ENCODE measurements around the gene SLC12A8. TPM values are rescaled to one million over a fixed set of nuclear protein-coding genes. Genes with fewer than 3 reads are reported as not detected.

Gene SLC12A8
- total RNA-seq, 1 donor from 2014 or later = not detected

DNA sequence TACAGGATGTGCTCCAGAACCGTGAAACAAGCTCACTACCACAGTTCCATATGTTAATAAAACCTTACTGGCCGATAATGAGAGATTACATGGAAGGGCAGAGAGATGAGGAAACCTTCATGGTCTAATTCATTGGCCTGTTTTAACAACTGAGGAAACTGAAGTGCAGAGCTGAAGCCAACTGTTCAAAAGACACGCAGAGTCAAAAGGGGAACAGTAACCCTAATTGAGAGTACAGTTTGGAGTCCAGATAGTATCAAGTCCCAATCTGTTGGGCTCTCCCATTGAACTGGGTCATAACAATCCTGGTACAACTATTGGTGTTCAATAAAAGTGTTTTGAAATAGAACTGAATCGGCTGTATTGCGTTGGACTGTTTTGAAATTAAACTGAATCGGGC, 69.6 kb downstream of the SLC12A8 start:
- Histone ChIP-seq H3K9me3 (replicated peaks) (no peaks in the 10 kb centered on the region), H3K4me3 (no peak overlapping the region), H3K36me3 (no peaks in the 10 kb centered on the region), H3K27ac (replicated peaks) (peak overlapping the region; percentile 95), H3K4me1 (peaks cover 82% of the 10 kb centered on the region), H3K27me3 (ENCODE audit: low read depth) (no peaks in the 10 kb centered on the region)
- no peak for DNase-seq
- TF ChIP-seq, protein P1, sequence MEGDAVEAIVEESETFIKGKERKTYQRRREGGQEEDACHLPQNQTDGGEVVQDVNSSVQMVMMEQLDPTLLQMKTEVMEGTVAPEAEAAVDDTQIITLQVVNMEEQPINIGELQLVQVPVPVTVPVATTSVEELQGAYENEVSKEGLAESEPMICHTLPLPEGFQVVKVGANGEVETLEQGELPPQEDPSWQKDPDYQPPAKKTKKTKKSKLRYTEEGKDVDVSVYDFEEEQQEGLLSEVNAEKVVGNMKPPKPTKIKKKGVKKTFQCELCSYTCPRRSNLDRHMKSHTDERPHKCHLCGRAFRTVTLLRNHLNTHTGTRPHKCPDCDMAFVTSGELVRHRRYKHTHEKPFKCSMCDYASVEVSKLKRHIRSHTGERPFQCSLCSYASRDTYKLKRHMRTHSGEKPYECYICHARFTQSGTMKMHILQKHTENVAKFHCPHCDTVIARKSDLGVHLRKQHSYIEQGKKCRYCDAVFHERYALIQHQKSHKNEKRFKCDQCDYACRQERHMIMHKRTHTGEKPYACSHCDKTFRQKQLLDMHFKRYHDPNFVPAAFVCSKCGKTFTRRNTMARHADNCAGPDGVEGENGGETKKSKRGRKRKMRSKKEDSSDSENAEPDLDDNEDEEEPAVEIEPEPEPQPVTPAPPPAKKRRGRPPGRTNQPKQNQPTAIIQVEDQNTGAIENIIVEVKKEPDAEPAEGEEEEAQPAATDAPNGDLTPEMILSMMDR (IDR thresholded peaks at IDR 0.05; ENCODE audit: borderline replicate concordance) = no peak
- intact Hi-C loops (cut with micrococcal nuclease) = loop anchor here (10.0 kb wide), 1 partner anchor 78 kb away; no protein-coding TSS in a partner anchor

- Histone ChIP-seq H3K9me3 (replicated peaks) (no peaks in the 10 kb centered on the region), H3K27me3 (ENCODE audit: low read depth) (no peaks in the 10 kb centered on the region), H3K4me1 (peaks cover 77% of the 10 kb centered on the region), H3K27ac (replicated peaks) (peak overlapping the region; percentile 95), H3K4me3 (peak overlapping the region; percentile 61), H3K36me3 (no peaks in the 10 kb centered on the region)
- TF ChIP-seq, protein P1 (IDR thresholded peaks at IDR 0.05; ENCODE audit: borderline replicate concordance) = no peak
- intact Hi-C loops (cut with micrococcal nuclease) = loop anchor here (10.0 kb wide), 1 partner anchor 78 kb away; no protein-coding TSS in a partner anchor
- DNase-seq = no peak
These were observed 70.1 kb downstream of the SLC12A8 start for GRCh38 chr3:125142420-125142778.

DNA sequence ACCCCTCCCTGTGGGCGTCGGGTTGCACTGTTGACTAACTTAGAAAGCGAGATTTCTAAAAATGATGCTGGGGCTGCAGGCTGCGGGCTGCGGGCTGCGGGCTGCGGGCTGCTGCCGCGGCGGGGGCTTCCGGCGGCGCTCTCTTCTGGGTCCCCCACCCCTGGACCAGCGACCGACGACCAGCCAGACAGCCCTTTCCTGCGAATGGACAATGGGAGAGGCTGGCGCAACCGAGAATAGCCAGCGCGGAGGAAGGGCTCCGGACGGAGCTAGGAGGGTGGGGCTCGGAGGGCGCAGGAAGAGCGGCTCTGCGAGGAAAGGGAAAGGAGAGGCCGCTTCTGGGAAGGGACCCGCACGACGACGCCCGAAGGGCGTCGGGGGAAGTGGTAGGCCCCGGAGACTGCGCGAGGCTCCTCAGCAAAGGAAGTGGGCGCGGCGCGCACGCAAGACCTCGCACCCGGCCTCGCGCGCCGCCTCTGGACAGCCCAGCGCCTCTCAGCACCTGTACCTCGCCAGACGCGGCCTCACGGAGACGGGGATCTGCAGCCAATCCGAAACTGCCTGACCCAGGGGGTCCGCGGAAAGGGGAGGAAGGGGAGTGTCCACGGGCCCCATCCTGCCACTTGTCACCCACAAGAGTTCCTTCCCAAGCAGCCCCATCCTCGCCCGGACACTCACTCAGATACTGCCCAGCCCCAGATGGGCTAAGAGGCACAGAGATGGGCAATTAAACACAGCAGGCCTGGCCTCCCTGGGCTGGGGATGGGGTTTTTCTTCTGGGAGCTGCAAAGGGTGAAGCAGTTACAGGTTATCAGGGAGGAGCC, 70.7 kb downstream of the SLC12A8 start:
- peak; percentile 83 for DNase-seq
- Histone ChIP-seq H3K9me3 (replicated peaks) (no peaks in the 10 kb centered on the region), H3K4me3 (peak overlapping the region; percentile 61), H3K4me1 (peaks cover 71% of the 10 kb centered on the region), H3K27me3 (ENCODE audit: low read depth) (no peaks in the 10 kb centered on the region), H3K36me3 (no peaks in the 10 kb centered on the region), H3K27ac (replicated peaks) (peak overlapping the region; percentile 95)
- intact Hi-C loops (cut with micrococcal nuclease) = loop anchor here (10.0 kb wide), 1 partner anchor 77 kb away; no protein-coding TSS in a partner anchor
- TF ChIP-seq, protein P1 (IDR thresholded peaks at IDR 0.05; ENCODE audit: borderline replicate concordance) = peak; percentile 62

GRCh38 chr3:125140818-125141595, 71.5 kb downstream of the SLC12A8 start:
- Histone ChIP-seq H3K36me3 (no peaks in the 10 kb centered on the region), H3K4me3 (peak overlapping the region; percentile 61), H3K4me1 (peaks cover 65% of the 10 kb centered on the region), H3K9me3 (replicated peaks) (no peaks in the 10 kb centered on the region), H3K27ac (replicated peaks) (peak overlapping the region; percentile 95), H3K27me3 (ENCODE audit: low read depth) (no peaks in the 10 kb centered on the region)
- TF ChIP-seq, protein P1 (IDR thresholded peaks at IDR 0.05; ENCODE audit: borderline replicate concordance) = no peak
- intact Hi-C loops (cut with micrococcal nuclease) = loop anchor here (10.0 kb wide), 1 partner anchor 76 kb away; no protein-coding TSS in a partner anchor
- DNase-seq = no peak

- Histone ChIP-seq H3K4me1 (peaks cover 58% of the 10 kb centered on the region), H3K27me3 (ENCODE audit: low read depth) (no peaks in the 10 kb centered on the region)
These were observed 72.3 kb downstream of the SLC12A8 start for GRCh38 chr3:125140011-125140817.

More at GRCh38 chr3:125140011-125140817, 72.3 kb downstream of the SLC12A8 start:
- H3K27ac ChIP-seq (replicated peaks) = peak overlapping the region; percentile 95
- no peak for DNase-seq
- H3K4me3 ChIP-seq = no peak overlapping the region
- H3K36me3 ChIP-seq = no peaks in the 10 kb centered on the region
- intact Hi-C loops (cut with micrococcal nuclease) = loop anchor here (10.0 kb wide), 1 partner anchor 75 kb away; no protein-coding TSS in a partner anchor
- TF ChIP-seq, protein P1 (IDR thresholded peaks at IDR 0.05; ENCODE audit: borderline replicate concordance) = no peak
- H3K9me3 ChIP-seq (replicated peaks) = no peaks in the 10 kb centered on the region
